Activated T-cell treated with anti-CD3 and anti-CD28 coated beads, Interleukin-2, amount 50 U/mL, for 48 hours (primary cell): Measurements from ENCODE around the gene MMEL1.

Experiments
- DNase-seq, 2 experiments: peaks; one replicate each; pipeline ENCODE4 v3.0.0-alpha.2; 2020

The MMEL1 gene

DNA sequence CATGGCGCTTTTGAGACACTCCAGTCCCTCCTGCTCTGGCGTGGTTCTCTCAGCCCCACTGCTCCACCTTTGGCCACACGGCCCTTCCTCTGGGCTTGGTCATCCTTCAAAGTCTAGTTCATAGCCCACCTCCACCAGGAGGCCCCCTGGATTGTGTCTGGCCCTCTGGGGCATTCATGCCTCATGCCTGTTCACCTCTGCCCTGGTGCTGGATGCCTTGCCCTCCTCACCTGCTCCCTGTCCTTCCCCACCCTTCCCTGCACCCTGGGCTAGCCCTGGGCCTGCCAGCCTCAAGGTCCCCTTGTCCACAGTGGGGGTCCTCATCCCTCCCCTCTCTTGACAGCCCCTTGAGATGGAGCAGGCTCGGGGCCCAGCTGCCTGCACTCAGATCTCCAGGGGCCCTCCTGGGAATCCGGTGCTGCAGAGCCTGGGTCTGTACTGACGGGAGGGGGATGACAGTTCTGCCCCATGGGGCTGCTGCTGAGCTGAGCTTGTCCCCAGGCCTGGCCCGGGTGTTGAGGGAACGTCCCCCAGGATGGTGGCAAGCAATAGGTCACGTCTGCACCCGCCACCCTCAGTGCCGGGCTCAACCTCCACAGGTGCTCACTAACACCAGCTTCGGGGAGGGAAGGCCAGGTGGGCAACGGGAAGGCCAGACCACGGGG is 27.8 kb downstream of the MMEL1 start:
- DNase-seq, result peak in 1 of 2 experiments; percentile 15

DNA sequence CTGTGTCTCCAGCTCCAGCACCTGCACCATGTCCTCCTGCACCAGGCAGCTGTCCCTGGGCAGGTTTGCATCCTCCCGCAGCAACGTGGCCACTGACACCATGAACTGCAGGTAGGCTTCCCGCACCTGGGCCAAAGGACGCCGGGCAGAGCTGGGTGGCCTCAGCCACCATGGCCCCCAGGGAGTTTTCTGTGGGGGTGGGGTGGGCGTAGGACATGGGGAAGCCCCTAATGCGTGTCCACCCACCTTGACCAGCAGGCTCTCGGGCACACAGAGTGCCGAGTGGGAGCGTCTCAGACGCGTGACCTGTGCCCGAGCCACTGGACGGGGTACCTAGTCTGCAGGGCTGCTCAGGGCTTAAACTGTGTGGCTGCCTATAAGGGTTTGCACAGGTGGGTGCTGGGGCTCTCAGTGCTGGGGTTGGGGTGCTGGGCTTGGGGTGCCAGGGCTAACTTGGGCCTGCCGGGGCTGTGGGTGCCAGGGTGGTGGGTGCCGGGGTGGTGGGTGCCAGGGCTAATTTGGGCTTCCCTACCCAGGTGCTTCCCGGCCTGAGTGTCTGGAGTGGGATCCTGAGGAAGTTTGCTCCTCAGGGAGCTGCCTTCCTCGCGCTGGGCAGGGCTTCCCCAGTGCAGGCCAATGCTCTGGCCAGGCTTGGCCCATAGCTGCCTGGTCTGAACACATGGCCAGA is 28.5 kb downstream of the MMEL1 start:
- DNase-seq, result peak; percentile 5 to 10

GRCh38 chr1:2603521-2604155 is 29.2 kb downstream of the MMEL1 start:
- peak in 1 of 2 experiments; percentile 12 for DNase-seq

GRCh38 chr1:2602866-2603520 is 29.8 kb downstream of the MMEL1 start:
- DNase-seq, result peak in 1 of 2 experiments; percentile 8

- peak; percentile 11 to 13 for DNase-seq
These were observed 30.4 kb downstream of the MMEL1 start for GRCh38 chr1:2602311-2602835.

DNA sequence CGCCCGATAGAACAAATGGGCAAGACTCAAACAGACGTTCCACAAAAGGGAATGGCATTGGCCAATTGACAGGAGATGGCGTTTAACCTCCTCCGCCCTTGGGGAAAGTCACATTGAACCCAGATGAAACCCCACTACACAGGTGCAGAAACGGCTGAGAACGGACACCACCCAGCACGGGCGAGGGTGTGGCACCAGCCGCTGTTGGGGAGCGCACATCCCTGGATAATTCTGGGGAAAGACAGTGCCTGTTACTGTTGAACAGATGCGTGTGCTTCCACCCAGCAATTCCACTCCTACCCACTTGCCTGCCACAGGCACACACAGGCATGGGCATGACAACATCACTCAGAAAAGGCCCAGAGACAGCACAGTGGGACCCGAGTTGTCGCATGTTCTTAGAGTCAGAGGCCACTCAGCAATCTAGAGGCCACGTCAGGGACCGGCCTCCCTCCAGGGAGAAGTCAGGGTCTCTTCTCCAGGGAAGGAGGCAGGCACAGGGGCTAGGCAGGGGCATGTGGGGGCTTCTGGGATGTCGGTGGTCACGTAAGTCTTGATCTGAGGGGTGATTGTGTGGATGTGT is 31.0 kb downstream of the MMEL1 start:
- peak in 1 of 2 experiments; percentile 8 for DNase-seq

- DNase-seq, result no peak
These were observed 34.4 kb downstream of the MMEL1 start for GRCh38 chr1:2598329-2598931.

GRCh38 chr1:2597441-2598328 is 35.1 kb downstream of the MMEL1 start:
- DNase-seq, result no peak

- DNase-seq, result no peak
These were observed 36.1 kb downstream of the MMEL1 start for GRCh38 chr1:2596530-2597333.

DNA sequence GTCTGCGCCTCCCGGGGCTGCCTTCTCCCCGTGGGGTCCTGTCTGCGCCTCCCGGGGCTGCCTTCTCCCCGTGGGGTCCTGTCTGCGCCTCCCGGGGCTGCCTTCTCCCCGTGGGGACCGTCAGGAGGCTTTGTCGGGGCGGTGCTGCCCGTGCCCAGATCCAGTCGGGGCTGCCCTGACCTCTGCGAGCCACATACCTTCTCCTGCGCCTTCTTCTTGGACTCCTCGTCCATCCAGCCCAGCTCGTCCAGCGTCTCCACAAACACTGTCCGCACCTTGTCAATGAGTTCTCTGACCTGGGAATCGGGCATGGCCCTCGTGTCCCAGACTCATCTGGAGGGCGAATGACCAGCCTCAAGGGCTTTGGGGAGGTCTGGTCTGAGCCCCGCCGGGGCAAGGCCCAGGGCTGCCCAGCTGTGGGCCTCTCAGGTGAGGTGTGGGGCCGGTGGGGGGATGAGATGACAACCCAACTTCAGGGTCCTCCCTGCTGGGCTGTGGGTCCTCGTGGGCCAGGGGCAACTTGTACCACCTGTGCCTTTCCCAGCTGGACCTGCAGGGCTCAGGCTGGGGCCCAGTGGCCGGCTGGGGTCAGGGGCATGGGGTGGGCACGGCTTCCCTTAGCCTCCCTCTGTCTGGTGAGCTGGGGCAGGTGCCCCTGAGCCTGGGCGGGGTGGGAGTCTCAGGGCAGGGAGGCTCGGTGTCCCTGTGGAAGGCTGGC is 36.8 kb downstream of the MMEL1 start:
- no peak for DNase-seq

DNA sequence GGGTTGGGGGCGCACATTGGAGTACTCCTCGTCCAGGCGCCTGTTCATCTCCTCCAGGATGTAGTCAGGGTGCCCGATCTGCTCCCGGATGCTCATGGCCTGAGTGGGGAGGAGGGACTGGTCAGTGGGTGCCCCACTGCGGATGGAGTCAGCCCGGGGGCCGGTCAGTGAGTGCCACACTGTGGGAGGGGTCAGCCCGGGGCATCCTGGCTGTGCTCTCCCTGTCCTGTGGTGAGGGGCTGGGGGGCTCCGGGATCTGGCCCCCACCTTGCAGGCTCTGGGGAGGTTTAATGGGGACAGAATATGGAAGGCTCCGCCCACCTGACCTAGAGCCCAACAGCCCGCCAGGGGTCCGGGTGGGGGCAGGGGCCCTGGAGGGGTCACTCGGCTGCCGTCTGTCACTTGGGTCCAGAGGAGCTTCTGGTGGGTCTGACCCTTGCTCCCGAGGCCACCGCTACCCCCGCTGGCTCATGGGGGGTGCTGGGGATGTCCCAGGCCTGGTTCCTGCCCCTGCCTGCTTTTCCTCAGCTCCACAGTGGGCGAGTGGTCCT is 37.5 kb downstream of the MMEL1 start:
- no peak for DNase-seq

GRCh38 chr1:2594641-2595131 is 38.1 kb downstream of the MMEL1 start:
- no peak for DNase-seq

- no peak for DNase-seq
These were observed 38.7 kb downstream of the MMEL1 start for GRCh38 chr1:2594001-2594640.

DNA sequence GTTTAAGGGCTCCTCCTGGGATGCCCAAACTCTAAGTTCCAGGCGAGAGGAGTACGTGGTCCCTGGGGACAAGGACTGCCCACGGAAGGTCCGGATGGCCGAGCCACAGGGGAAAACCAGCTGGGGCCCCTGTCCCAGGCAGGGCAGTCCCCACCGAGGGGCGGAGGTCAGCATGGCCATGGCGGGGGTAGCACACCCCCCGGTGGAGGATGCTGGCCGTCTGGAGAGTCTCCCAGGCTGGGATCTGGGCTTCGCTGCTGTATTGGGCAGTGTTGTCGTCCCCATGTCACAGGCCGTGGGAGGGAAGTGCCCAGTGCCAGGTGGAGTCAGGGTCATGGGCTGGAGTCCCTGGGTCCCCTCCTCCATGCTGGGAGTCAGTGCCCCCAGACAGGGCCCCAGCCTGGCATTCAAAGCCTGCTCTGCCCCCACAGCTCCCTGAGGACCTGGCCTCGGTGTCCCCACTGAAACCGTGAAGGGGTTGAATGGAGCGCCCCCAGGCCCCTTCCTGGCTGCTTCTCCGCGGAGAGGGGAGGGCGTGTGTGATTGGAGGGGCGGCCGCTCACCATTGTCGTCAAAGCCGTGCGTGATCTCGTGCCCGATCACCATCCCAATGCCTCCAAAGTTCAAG is 39.5 kb downstream of the MMEL1 start:
- DNase-seq, result no peak

GRCh38 chr1:2592672-2593071 is 40.1 kb downstream of the MMEL1 start:
- DNase-seq, result no peak

- DNase-seq, result no peak
These were observed 41.1 kb downstream of the MMEL1 start for GRCh38 chr1:2591581-2592261.

GRCh38 chr1:2591233-2591580 is 41.6 kb downstream of the MMEL1 start:
- DNase-seq, result no peak
